ENCODE data around the gene ARHGEF28. TPM values are rescaled to one million over a fixed set of nuclear protein-coding genes. Genes with fewer than 3 reads are reported as not detected.

The ARHGEF28 gene
- total RNA-seq, 2 experiments from 2014 or later = not detected

DNA sequence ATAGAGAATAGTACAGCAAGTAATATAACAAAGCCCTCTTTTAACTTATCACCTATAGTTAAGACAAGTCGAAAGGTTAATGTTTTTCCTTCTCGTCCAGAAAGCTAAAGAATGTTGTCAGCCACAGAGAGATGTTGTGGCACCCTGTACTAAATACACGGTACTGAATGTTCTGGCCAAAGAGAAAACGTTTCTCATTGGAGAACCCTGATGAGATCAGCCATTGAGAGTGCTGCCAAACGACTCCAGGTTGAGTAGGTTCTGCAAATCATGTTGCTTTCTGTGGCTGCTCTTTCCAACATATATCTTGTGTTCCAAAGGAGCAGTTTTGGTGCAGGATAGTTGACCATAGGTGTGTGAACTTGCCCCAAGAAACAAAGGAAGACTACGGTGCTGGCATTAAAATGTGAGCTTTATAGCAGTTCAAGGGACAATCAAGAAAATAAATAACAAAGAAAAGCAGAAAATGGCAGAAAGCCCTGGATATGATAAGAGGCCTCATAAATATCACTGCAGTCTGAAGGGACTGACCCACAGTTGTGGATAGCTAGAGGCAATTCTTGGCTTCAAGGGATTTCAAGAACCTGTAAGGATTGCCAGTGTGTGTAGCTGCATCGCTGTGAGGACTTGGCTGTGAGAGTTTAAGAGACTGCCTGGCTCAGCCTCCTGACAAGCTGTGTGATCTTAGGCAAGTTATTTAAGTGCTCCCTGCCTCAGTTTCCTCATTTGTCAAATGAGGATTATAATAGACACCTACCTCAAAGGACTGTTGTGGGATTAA is 102.7 kb downstream of the ARHGEF28 start:
- peaks cover 15% of the 10 kb centered on the region for H3K27me3 Mint-ChIP-seq

DNA sequence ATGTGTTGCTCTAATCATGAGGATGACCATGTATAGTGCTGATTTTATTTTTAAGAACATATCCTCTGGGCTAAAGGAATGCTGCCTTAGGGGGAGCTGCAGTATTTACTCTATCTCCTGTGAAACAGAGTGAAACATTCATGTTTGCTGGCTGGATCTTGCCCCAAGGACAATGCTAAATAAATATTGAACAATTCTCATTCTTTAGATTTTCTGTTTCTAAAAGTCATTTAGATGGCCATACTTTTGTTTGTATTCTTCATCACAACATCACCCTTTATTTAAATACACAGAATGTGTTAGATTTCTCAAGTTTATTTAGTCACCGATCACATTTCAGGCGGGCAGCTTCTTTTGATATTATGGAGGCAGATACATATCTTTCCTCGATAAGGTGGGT is 103.3 kb downstream of the ARHGEF28 start:
- DNase-seq = no peak
- CTCF ChIA-PET = no interaction called here
- POLR2A ChIA-PET = no interaction called here
- Mint-ChIP-seq H3K4me1 (no peaks in the 10 kb centered on the region), H3K4me3 (no peak overlapping the region), H3K27ac (no peak overlapping the region), H3K36me3 (ENCODE audit: low read depth) (no peaks in the 10 kb centered on the region), H3K9me3 (no peaks in the 10 kb centered on the region), H3K27me3 (peaks cover 15% of the 10 kb centered on the region)

More for the DNA sequence above, 102.7 kb downstream of the ARHGEF28 start:
- ChIA-PET CTCF (no interaction called here), POLR2A (no interaction called here)
- DNase-seq = no peak
- H3K36me3 Mint-ChIP-seq (ENCODE audit: low read depth) = no peaks in the 10 kb centered on the region
- H3K4me3 Mint-ChIP-seq = no peak overlapping the region
- H3K9me3 Mint-ChIP-seq = no peaks in the 10 kb centered on the region
- no peaks in the 10 kb centered on the region for H3K4me1 Mint-ChIP-seq
- no peak overlapping the region for H3K27ac Mint-ChIP-seq

DNA sequence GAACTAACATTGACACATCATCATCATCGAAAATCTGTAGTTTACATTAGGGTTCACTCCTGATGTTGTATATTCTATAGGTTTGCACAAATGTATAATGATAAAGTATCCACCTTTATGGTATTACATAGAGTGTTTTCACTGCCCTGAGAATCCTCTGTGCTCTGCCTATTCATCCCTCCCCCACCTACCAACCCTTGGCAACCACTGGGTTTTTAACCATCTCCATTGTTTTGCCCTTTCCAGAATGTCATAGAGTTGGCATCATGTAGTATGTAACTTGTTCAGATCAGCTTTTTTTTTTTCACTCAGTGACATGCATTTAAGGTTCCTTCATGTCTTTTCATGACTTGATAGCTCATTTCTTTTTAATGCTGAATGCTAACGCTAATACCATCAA is 106.0 kb downstream of the ARHGEF28 start:
- ChIA-PET POLR2A (no interaction called here), CTCF (no interaction called here)
- H3K4me3 Mint-ChIP-seq = no peak overlapping the region
- no peaks in the 10 kb centered on the region for H3K36me3 Mint-ChIP-seq (ENCODE audit: low read depth)
- DNase-seq = no peak
- peaks cover 10% of the 10 kb centered on the region for H3K27me3 Mint-ChIP-seq
- H3K9me3 Mint-ChIP-seq = no peaks in the 10 kb centered on the region
- H3K4me1 Mint-ChIP-seq = no peaks in the 10 kb centered on the region
- no peak overlapping the region for H3K27ac Mint-ChIP-seq

DNA sequence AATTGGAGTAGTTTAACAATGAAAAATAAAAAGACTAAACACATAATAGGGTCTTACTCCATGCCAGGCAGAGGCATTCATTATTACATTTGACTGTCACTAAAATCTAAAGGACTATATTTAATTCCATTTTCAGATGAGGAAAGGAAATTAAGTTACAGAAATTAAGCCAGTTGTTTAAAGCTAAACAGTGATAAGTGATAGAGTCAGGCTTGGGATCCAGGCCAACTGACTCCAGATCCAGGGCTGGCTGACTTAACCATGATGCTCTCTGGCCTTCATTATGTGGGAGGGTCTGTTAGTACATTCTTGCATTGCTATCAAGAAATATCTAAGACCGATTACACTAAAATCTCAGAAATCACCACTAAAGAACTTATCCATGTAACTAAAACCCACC is 107.2 kb downstream of the ARHGEF28 start:
- DNase-seq = no peak
- Mint-ChIP-seq H3K27me3 (peaks cover 10% of the 10 kb centered on the region), H3K4me1 (no peaks in the 10 kb centered on the region), H3K36me3 (ENCODE audit: low read depth) (no peaks in the 10 kb centered on the region), H3K27ac (no peak overlapping the region), H3K9me3 (no peaks in the 10 kb centered on the region), H3K4me3 (no peak overlapping the region)
- ChIA-PET CTCF (no interaction called here), POLR2A (no interaction called here)

DNA sequence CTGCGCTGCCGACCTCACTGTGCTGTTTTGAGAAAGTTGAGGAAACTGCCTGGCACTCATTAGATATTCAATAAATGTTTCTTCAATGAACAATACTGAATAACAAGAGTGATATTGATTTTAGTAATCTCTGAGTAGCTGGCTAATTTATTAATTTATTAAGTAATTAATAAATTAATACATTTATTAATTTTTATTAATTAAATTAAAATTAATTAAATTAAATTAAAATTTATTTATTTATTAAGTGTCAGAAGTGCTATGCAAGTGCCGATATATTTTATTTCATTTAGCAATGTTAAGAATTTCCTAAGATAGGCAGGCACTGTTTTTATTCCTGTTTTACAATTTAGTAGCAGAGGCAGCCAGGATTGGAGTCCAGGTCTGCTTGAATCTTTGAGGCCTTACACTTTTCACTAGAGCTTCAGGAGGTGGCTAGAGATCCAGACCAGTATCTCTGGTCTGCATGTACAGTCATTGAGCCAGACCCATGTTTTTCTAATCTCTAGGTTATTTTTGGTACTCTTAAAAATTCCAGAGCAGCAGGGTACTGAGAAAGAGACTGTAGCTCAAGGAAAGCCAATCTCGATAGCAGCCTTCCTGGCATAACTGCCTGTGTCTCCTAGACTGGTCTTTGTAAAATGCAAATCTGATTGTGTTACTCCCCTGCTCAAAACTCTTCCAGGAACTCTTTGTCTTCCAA is 109.2 kb downstream of the ARHGEF28 start:
- Mint-ChIP-seq H3K9me3 (no peaks in the 10 kb centered on the region), H3K4me3 (no peak overlapping the region), H3K27me3 (peaks cover 10% of the 10 kb centered on the region), H3K4me1 (no peaks in the 10 kb centered on the region), H3K27ac (no peak overlapping the region), H3K36me3 (ENCODE audit: low read depth) (no peaks in the 10 kb centered on the region)
- POLR2A ChIA-PET = no interaction called here
- CTCF ChIA-PET = no interaction called here
- no peak for DNase-seq

DNA sequence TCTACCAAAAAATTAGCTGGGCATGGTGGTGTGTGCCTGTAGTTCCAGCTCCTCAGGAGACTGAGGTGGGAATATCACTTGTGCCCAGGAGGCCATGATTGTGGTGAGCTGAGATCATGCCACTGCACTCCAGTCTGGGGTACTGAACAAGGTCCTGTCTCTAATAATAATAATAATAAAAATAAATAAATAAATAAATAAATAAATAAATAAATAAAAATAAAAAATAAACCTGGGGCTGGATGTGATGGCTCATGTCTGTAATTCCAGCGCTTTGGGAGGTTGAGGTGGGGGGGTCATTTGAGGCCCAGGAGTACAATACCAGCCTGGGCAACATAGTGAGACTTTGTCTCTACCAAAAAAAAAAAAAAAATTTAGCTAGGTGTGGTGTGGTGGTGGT is 113.7 kb downstream of the ARHGEF28 start:
- Mint-ChIP-seq H3K9me3 (no peaks in the 10 kb centered on the region), H3K4me1 (no peaks in the 10 kb centered on the region), H3K27ac (no peak overlapping the region), H3K36me3 (ENCODE audit: low read depth) (no peaks in the 10 kb centered on the region), H3K4me3 (no peak overlapping the region), H3K27me3 (peaks cover 11% of the 10 kb centered on the region)
- ChIA-PET CTCF (interaction anchor here (0.7 to 1.3 kb wide), 2 partner anchors 11 to 243 kb away, joined by 4 to 5 read pairs; no protein-coding TSS in a partner anchor), POLR2A (no interaction called here)
- DNase-seq = no peak

DNA sequence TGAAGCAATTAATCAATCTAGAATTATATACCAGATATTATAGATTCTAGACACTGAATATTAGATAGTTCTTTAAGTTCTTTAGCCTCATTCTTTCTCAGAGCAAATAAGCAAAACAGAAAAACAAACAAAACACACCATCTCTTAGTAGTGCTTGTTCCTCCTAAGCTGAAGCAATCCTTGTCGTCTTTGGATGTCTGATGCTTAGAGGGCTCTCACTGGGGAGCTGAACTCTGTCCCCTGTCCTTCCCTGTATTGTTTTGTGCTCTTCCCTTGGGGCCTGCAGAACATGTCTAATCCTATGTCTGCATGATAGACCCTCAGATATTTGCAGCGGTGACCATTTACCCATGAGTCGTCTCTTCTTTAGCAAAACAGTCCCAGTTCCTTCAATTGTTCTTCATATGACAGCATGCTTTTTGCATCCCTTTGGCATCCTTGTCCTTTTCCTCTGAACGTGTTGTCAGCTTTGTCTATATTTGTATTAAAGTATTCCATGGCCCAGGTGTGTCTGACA is 114.3 kb downstream of the ARHGEF28 start:
- Mint-ChIP-seq H3K4me3 (no peak overlapping the region), H3K27ac (no peak overlapping the region), H3K36me3 (ENCODE audit: low read depth) (no peaks in the 10 kb centered on the region), H3K27me3 (peaks cover 16% of the 10 kb centered on the region), H3K4me1 (no peaks in the 10 kb centered on the region), H3K9me3 (no peaks in the 10 kb centered on the region)
- ChIA-PET POLR2A (no interaction called here), CTCF (interaction anchor here (0.7 to 1.3 kb wide), 2 partner anchors 10 to 242 kb away, joined by 4 to 5 read pairs; no protein-coding TSS in a partner anchor)
- no peak for DNase-seq

DNA sequence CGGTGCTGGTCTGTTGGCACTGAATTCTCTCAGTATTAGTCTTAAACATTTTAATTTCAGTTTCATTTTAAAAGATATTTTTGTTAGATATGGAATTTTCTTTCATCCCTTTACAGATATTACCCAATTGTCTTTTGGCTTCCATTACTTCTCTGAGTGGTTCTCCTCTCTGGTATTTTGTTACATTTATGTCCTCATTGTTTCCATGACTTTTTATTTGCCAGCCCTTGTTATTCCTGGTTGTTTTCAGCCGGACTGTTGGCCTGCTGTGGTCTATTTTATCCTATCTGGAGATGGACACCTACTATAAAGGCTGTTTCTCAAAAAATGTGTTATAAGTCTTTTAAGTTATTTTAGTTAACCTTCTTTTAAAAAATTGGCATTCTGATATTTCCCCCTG is 117.2 kb downstream of the ARHGEF28 start:
- Mint-ChIP-seq H3K9me3 (no peaks in the 10 kb centered on the region), H3K4me1 (no peaks in the 10 kb centered on the region), H3K4me3 (no peak overlapping the region), H3K27me3 (peaks cover 29% of the 10 kb centered on the region), H3K27ac (no peak overlapping the region), H3K36me3 (ENCODE audit: low read depth) (no peaks in the 10 kb centered on the region)
- ChIA-PET CTCF (no interaction called here), POLR2A (no interaction called here)
- no peak for DNase-seq

DNA sequence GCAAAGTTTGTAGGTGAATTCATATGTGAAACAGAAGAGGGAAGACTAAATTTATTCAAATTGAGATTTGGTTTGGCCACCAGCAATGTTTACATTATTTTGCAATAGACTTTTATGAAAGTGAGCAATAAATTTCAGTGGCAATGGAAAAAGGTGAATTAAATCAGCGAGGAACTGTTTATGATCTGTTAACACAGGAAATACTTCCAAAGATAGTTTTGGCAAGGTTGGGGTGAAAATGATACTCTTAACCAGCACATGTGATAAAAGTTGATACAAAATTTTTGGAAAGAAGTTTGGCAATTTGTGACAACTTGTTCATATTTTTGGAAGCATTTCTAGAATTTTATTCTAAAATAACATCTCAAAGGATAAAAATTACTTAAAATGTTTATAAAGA is 119.8 kb downstream of the ARHGEF28 start:
- POLR2A ChIA-PET = no interaction called here
- CTCF ChIA-PET = no interaction called here
- H3K36me3 Mint-ChIP-seq (ENCODE audit: low read depth) = no peaks in the 10 kb centered on the region
- H3K27me3 Mint-ChIP-seq = peaks cover 31% of the 10 kb centered on the region
- H3K27ac Mint-ChIP-seq = no peak overlapping the region
- DNase-seq = no peak
- no peaks in the 10 kb centered on the region for H3K4me1 Mint-ChIP-seq
- H3K9me3 Mint-ChIP-seq = no peaks in the 10 kb centered on the region
- no peak overlapping the region for H3K4me3 Mint-ChIP-seq

DNA sequence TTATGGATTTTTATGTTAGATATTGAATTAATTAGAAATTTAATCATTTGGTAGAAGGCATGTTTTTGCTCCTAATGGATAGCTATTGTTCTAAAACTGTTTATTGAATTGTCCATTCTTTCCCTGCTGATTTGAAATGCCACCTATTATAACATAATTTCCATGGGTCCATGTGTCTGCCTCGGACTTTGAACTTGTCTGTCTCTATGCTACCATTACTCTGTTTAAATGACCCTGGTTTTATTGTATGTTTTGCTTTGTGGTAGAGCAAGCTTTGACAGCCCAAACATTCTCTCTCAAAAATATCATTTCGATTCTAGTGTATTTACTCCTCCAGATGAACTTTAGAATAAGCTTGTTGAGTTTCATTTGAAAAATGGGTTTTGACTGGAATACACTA is 120.6 kb downstream of the ARHGEF28 start:
- no peak overlapping the region for H3K4me3 Mint-ChIP-seq
- H3K27me3 Mint-ChIP-seq = peaks cover 29% of the 10 kb centered on the region
- H3K27ac Mint-ChIP-seq = no peak overlapping the region
- DNase-seq = no peak
- H3K9me3 Mint-ChIP-seq = no peaks in the 10 kb centered on the region
- POLR2A ChIA-PET = no interaction called here
- no peaks in the 10 kb centered on the region for H3K4me1 Mint-ChIP-seq
- no peaks in the 10 kb centered on the region for H3K36me3 Mint-ChIP-seq (ENCODE audit: low read depth)
- CTCF ChIA-PET = no interaction called here

DNA sequence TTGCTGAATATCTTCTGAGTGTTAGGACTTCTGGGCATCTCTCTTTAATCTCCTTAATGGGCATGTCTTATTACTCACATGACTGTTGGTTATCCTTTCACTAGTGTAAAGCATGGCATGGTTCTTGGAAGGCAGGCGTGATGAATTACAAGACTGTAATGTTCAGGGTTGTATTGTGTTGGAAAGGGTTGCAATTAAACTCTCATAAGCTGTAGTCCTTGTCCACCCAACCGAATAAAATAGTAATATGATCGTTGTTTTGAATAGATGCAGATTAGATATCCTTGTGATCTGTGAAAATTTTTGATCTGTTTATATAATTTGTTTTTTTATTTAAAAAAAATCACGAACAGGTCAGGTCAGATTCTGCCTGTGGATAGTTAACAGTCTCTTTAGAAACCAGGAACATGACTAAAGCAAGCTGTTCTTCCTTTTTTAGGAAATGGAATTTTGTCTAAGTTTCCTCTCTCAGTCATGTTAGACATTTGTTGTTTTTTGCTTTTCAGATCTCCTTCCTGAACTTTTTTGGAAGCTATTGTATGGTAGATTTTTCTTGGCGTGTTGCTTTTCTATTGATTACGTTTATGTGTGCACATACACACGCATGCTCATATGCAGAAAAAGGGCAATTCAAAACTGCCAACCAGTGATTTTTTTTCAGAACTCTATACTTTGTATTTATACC is 121.8 kb downstream of the ARHGEF28 start:
- ChIA-PET POLR2A (no interaction called here), CTCF (no interaction called here)
- Mint-ChIP-seq H3K4me3 (no peak overlapping the region), H3K27me3 (peaks cover 37% of the 10 kb centered on the region), H3K36me3 (ENCODE audit: low read depth) (no peaks in the 10 kb centered on the region), H3K9me3 (no peaks in the 10 kb centered on the region), H3K27ac (no peak overlapping the region), H3K4me1 (peaks cover 2% of the 10 kb centered on the region)
- no peak for DNase-seq

DNA sequence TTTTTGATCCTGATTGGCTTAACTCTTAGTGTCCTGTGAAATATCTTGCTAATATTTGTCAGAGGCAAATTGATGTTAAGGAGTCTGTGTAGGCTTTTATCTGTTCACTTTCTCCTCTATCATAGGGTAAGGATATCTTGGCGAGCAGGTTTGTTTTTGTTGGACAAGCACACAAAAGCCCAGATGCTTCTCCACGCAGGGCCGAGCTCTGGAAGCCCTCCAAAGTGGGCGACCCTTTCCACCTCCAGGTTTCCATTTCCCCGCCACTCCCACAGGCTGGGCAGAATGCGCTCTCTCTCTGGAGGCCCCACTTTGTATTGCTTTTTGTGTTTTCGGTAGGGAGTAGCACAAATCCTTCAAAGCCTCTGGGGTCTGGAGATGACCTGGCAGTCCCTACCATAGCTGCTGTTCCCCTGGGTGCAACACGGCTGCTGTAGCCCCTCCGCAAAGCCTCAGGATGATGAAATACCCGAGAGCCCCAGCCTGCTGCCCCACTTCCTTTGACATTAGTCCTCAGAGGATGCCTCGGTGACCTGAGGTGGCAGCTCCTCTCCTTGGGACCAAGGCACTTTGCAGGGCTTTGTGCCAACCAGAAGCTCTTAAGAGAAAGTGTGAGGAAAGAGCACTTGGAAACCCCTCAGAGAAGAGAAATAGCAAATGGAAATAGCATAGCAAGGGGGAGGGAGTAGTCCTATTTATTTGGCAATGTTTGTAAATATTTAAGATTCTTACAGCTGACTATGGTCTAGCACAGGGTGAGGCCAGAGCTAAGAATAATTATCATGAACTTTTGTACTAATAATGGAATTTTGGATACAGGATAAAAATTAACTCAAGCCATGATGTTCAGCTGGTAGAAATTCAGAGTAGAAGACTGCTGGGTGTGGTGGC is 122.8 kb downstream of the ARHGEF28 start:
- Mint-ChIP-seq H3K4me3 (no peak overlapping the region), H3K27ac (no peak overlapping the region), H3K4me1 (peaks cover 2% of the 10 kb centered on the region), H3K36me3 (ENCODE audit: low read depth) (no peaks in the 10 kb centered on the region), H3K9me3 (no peaks in the 10 kb centered on the region), H3K27me3 (peaks cover 35% of the 10 kb centered on the region)
- ChIA-PET POLR2A (no interaction called here), CTCF (no interaction called here)
- DNase-seq = no peak

All from activated CD4-positive, alpha-beta T cell treated with anti-CD3 and anti-CD28 coated beads, Interleukin-2, amount 10 ng/mL, durations not matched to agents 7 days and 5 days (primary cell).